ENCODE results near the gene TPST1. TPM values are rescaled to one million over a fixed set of nuclear protein-coding genes. Genes with fewer than 3 reads are reported as not detected.
A peak's percentile ranks its signal among the peaks of the same experiment; 100 is the strongest.

Gene TPST1
- total and polyA plus RNA-seq, 9 of the 15 experiments (the other 6 are each of a cell fraction or from before 2014, with no cell fraction given) = 0.15 to 2.2 (median 0.53) TPM

DNA sequence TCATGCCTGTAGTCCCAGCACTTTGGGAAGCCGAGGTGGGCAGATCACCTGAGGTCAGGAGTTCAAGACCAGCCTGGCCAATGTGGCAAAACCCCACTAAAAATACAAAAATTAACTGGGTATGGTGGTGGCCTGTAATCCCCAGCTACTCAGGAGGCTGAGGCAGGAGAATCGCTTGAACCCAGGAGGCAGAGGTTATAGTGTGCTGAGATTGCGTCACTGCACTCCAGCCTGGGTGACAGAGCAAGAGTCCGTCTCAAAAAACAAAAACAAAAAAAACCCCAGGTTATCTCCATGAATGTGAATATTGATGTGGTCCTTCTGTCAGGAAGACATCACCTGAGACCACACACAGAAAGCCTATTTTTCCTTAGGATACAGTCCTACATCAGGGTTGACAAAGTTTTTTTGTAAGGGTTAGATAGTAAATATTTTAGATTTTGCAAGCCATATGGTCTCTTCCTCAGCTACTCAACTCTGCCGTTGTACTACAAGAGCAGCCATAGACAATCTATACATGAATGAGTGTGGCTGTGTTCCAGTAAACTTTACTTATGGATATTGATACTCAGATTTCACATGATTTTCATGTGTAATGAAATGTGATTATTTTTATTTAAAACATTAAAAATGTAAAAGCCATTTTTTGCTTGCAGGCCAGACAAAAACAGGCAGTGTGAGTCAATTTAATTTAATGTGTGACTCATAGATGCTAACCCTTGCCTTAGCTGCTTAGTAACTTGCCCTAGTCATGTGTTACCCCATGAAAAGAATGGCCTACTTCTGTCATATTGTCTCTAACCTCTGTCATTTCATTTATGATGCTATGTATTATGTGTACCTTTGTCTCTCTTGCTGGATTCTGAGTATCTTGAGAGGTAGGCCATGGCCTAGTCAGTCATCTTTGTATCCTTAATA is 78.1 kb downstream of the TPST1 start:
- CTCF ChIA-PET (ENCODE audit: low intra/inter-chr PET ratio) = no interaction called here
- H3K36me3 ChIP-seq (ENCODE audit: control insufficient read depth, insufficient read depth, low read length) = no peaks in the 10 kb centered on the region
- no peak overlapping the region for H3K4me2 ChIP-seq (ENCODE audit: insufficient read depth, low read length)
- TF ChIP-seq TBL1XR1 (IDR thresholded peaks at IDR 0.05; ENCODE audit: low read length in 2 of 2) (no peak), TSC22D4 (tag; IDR thresholded peaks at IDR 0.05) (no peak), CEBPG (CRISPR knock-in tag; IDR thresholded peaks at IDR 0.05) (no peak), CEBPG (tag; conservative IDR thresholded peaks at IDR 0.05 in 1 of 2, IDR thresholded peaks at IDR 0.05 in 1 of 2) (0 out of 4 replicates have a peak, but pooled peaks of 1 of the 2 experiments have one; percentile 10), ZKSCAN8 (CRISPR knock-in tag; IDR thresholded peaks at IDR 0.05) (no peak), U2AF2 (optimal IDR thresholded peaks at IDR 0.05; ENCODE audit: low read depth, low read length) (no peak), POLR2AphosphoS2 (IDR thresholded peaks at IDR 0.05; ENCODE audit: low read length) (no peak), ZNF146 (CRISPR knock-in tag; IDR thresholded peaks at IDR 0.05; ENCODE audit: unreplicated experiment) (no peak), ADNP (tag; IDR thresholded peaks at IDR 0.05) (no peak), FOSL1 (tag; conservative IDR thresholded peaks at IDR 0.05) (peak; percentile 61), SRF (CRISPR knock-in tag; IDR thresholded peaks at IDR 0.05) (no peak), SAFB2 (IDR thresholded peaks at IDR 0.05; ENCODE audit: borderline replicate concordance, low read depth, low read length, severe bottlenecking) (no peak)
- TF ChIP-seq, protein P1, sequence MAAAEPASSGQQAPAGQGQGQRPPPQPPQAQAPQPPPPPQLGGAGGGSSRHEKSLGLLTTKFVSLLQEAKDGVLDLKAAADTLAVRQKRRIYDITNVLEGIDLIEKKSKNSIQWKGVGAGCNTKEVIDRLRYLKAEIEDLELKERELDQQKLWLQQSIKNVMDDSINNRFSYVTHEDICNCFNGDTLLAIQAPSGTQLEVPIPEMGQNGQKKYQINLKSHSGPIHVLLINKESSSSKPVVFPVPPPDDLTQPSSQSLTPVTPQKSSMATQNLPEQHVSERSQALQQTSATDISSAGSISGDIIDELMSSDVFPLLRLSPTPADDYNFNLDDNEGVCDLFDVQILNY (CRISPR knock-in tag; IDR thresholded peaks at IDR 0.05) = no peak
- TF ChIP-seq, protein P2, sequence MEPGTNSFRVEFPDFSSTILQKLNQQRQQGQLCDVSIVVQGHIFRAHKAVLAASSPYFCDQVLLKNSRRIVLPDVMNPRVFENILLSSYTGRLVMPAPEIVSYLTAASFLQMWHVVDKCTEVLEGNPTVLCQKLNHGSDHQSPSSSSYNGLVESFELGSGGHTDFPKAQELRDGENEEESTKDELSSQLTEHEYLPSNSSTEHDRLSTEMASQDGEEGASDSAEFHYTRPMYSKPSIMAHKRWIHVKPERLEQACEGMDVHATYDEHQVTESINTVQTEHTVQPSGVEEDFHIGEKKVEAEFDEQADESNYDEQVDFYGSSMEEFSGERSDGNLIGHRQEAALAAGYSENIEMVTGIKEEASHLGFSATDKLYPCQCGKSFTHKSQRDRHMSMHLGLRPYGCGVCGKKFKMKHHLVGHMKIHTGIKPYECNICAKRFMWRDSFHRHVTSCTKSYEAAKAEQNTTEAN (CRISPR knock-in tag; IDR thresholded peaks at IDR 0.05) = no peak
- TF ChIP-seq, protein P3, sequence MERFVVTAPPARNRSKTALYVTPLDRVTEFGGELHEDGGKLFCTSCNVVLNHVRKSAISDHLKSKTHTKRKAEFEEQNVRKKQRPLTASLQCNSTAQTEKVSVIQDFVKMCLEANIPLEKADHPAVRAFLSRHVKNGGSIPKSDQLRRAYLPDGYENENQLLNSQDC (CRISPR knock-in tag; IDR thresholded peaks at IDR 0.05) = no peak
- TF ChIP-seq, protein P4, sequence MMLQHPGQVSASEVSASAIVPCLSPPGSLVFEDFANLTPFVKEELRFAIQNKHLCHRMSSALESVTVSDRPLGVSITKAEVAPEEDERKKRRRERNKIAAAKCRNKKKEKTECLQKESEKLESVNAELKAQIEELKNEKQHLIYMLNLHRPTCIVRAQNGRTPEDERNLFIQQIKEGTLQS (IDR thresholded peaks at IDR 0.05) = no peak
- TF ChIP-seq, protein P4 (CRISPR knock-in tag; conservative IDR thresholded peaks at IDR 0.05) = no peak
- TF ChIP-seq, protein P5, sequence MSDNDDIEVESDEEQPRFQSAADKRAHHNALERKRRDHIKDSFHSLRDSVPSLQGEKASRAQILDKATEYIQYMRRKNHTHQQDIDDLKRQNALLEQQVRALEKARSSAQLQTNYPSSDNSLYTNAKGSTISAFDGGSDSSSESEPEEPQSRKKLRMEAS (CRISPR knock-in tag; IDR thresholded peaks at IDR 0.05) = no peak

More for the DNA sequence above, 78.1 kb downstream of the TPST1 start:
- H3K4me3 ChIP-seq = no peak overlapping the region
- in situ Hi-C loops (cut with MboI) = no loop called here
- H3K27ac ChIP-seq (ENCODE audit: extremely low read depth, low read depth, low read length) = no peak overlapping the region
- H3K9me3 ChIP-seq (replicated peaks; ENCODE audit: control insufficient read depth, insufficient read depth, low read depth, low read length) = no peaks in the 10 kb centered on the region
- no peaks in the 10 kb centered on the region for H3K27me3 ChIP-seq (ENCODE audit: control insufficient read depth in 2 of 2, insufficient read depth in 2 of 2, low read length in 2 of 2)
- intact Hi-C loops (cut with micrococcal nuclease) = no loop called here
- DNase-seq (ENCODE audit: extremely low read depth in 1 of 4, low spot score in 3 of 4) (no peak), FAIRE-seq (no peak), ATAC-seq (no peak)
- POLR2A ChIA-PET = interaction anchor here (0.7 kb wide), 1 partner anchor 17 kb away, joined by 5 read pairs; no protein-coding TSS in a partner anchor
- H3K79me2 ChIP-seq (ENCODE audit: control insufficient read depth, insufficient read depth, low read length) = no peaks in the 10 kb centered on the region
- H4K20me1 ChIP-seq (replicated peaks; ENCODE audit: control insufficient read depth, insufficient read depth, low read length) = no peaks in the 10 kb centered on the region
- WGBS (ENCODE audit: insufficient coverage, low coverage, missing lambda C conversion rate) = 59% methylated on average over 5 of the region's 5 CpGs
- no TSS peak for BruUV-seq (replicated peaks)
- peaks cover 0 to 13% of the 10 kb centered on the region in 2 experiments; a peak in 3 of 5 replicates for H3K4me1 ChIP-seq (replicated peaks in 1 of 2; ENCODE audit: control insufficient read depth in 2 of 2, insufficient read depth in 2 of 2, low read length in 2 of 2)
- H3K9me1 ChIP-seq (ENCODE audit: control insufficient read depth, insufficient read depth, low read length) = no peaks in the 10 kb centered on the region
- no peak overlapping the region for H3K9ac ChIP-seq (ENCODE audit: insufficient read depth in 1 of 2, low read depth in 2 of 2, low read length in 2 of 2)
- H2AFZ ChIP-seq (ENCODE audit: low read depth, low read length) = peak overlapping the region; percentile 97

Measured in K562 (cell line).